Body of pancreas (tissue), 4 donors: Measurements from ENCODE around the gene ABCG8. TPM values are rescaled to one million over a fixed set of nuclear protein-coding genes. Genes with fewer than 3 reads are reported as not detected.

Experiments
- ATAC-seq: fragments of 150-250 bp; one replicate; pipeline ENCODE4 v1.9.1; 2016
- DNase-seq, 4 donors: peaks; one replicate each; pipeline ENCODE4 v3.0.0-alpha.2; 2019
- H3K27ac ChIP-seq, 4 donors: fragments of 200-600 bp; sonication (generic); 1 replicate in 3 of 4; 2 replicates in 1 of 4; pipeline versions ENCODE4 v1.5.1 to v1.6.1; 2016 to 2019; ENCODE audit warnings: mild to moderate bottlenecking in 1 of 4, mixed read lengths in 1 of 4, moderate library complexity in 1 of 4
- H3K27me3 ChIP-seq, 2 donors: fragments of 200-600 bp; sonication (generic); one replicate each; pipeline ENCODE4 v1.6.0; 2016; ENCODE audit warnings: mild to moderate bottlenecking in 1 of 2
- H3K36me3 ChIP-seq, 2 donors: fragments of 200-600 bp; sonication (generic); replicated peaks in 1 of 2; 2 replicates each; pipeline ENCODE4 v1.5.1; 2016; ENCODE audit warnings: low read depth in 2 of 2; ENCODE audit not compliant: insufficient read depth in 1 of 2
- H3K4me1 ChIP-seq: fragments of 200-600 bp; sonication (generic); one replicate; pipeline ENCODE4 v1.6.0; 2016
- H3K4me3 ChIP-seq, 2 donors: fragments of 200-600 bp; sonication (generic); 1 replicate in 1 of 2; 2 replicates in 1 of 2; pipeline ENCODE4 v1.5.1; 2016 to 2019
- H3K9me3 ChIP-seq, 3 donors: fragments of 200-600 bp; sonication (generic); 1 replicate in 2 of 3; 2 replicates in 1 of 3; pipeline ENCODE4 v1.5.1; 2016
- POLR2A ChIP-seq, 3 donors: fragments of 450-650 bp; IDR thresholded peaks; one replicate each; pipeline ENCODE4 v1.6.1; 2016; ENCODE audit warnings: antibody characterized with exemption in 3 of 3, mild to moderate bottlenecking in 2 of 3
- WGBS, 2 donors: methylation state at CpG; one replicate each; pipeline ENCODE4 v1.1.5; 2017; 5-methylcytosine and 5-hydroxymethylcytosine counted together
- intact Hi-C: fragments of 100-400 bp; cut with DNase I; formaldehyde crosslinking; loops from one replicate; pipeline ENCODE4 v1.15.1; 2023
- total RNA-seq, 2 donors: library from RNA; depleted of rRNA; stranded (reverse); fragments of >200 nt; gene quantifications; one replicate each; pipeline ENCODE4 v1.1.0, GENCODE V29; 2016
- TF ChIP-seq, protein P1 (sequence below), 7 experiments: fragments of 450-650 bp in 4 of 7; fragments of 200-600 bp in 3 of 7; sonication (generic) in 3 of 7; IDR thresholded peaks; one replicate each; pipeline ENCODE4 v1.5.1; 2016 to 2019; ENCODE audit warnings: antibody characterized with exemption in 7 of 7

ABCG8 gene
- total RNA-seq, 2 donors from 2014 or later: not detected

DNA sequence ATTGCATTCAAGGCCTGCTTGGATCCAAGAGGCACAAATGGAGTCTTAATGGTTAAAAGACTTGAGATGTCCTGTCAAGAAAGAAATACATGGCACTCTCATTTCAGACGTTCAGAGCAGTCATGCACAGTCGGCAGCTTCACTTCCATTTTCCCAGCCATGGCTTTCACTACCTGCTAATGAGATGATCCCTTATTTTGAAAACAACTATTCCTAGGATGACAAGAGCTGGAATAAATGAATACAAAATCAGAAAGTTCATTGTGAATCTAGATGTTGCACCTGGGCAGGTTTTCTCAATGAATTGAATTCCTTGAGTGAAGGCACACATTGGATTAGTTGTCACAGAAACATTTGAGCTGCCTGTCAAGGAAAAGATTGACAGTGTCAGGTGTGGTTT lies 25.8 kb upstream of the ABCG8 start:
- ATAC-seq: no peak
- Histone ChIP-seq H3K9me3 (no peaks in the 10 kb centered on the region), H3K4me1 (no peaks in the 10 kb centered on the region), H3K27me3 (no peaks in the 10 kb centered on the region), H3K27ac (no peak overlapping the region), H3K36me3 (peaks cover 0 to 7% of the 10 kb centered on the region in 2 donors), H3K4me3 (no peak overlapping the region)
- DNase-seq: no peak
- TF ChIP-seq, protein P1, sequence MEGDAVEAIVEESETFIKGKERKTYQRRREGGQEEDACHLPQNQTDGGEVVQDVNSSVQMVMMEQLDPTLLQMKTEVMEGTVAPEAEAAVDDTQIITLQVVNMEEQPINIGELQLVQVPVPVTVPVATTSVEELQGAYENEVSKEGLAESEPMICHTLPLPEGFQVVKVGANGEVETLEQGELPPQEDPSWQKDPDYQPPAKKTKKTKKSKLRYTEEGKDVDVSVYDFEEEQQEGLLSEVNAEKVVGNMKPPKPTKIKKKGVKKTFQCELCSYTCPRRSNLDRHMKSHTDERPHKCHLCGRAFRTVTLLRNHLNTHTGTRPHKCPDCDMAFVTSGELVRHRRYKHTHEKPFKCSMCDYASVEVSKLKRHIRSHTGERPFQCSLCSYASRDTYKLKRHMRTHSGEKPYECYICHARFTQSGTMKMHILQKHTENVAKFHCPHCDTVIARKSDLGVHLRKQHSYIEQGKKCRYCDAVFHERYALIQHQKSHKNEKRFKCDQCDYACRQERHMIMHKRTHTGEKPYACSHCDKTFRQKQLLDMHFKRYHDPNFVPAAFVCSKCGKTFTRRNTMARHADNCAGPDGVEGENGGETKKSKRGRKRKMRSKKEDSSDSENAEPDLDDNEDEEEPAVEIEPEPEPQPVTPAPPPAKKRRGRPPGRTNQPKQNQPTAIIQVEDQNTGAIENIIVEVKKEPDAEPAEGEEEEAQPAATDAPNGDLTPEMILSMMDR (IDR thresholded peaks at IDR 0.05): no peak
- TF ChIP-seq POLR2A (IDR thresholded peaks at IDR 0.05): no peak
- 44 to 61% methylated on average over 2 of the region's 2 CpGs for WGBS, 2 donors
- intact Hi-C loops: no loop called here

DNA sequence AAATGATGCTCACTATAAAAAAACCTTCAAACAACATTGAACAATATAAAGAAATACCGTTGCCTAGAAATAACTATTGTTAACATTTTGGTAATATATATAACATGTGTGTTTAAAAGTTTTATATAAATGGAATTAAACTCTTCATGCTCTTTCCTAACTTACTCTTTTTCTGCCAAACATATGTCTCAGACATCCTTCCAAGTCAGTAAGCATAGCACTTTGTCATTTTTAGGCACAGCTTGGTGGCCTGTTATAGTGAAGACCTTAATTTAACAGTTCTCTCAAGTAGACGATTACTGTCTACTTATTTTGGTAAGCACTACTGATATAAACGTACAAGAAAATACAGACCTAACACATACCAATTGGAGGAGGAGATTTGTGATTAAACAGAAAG lies 24.1 kb upstream of the ABCG8 start:
- DNase-seq (no peak), ATAC-seq (no peak)
- H3K27me3 ChIP-seq: no peaks in the 10 kb centered on the region
- peaks cover 12% of the 10 kb centered on the region for H3K4me1 ChIP-seq
- intact Hi-C loops: no loop called here
- H3K36me3 ChIP-seq: peaks cover 0 to 7% of the 10 kb centered on the region in 2 donors
- no peaks in the 10 kb centered on the region for H3K9me3 ChIP-seq
- H3K27ac ChIP-seq: no peak overlapping the region
- 87 to 90% methylated on average over 3 of the region's 3 CpGs for WGBS, 2 donors
- TF ChIP-seq POLR2A (IDR thresholded peaks at IDR 0.05): no peak
- TF ChIP-seq, protein P1 (IDR thresholded peaks at IDR 0.05): no peak
- H3K4me3 ChIP-seq: no peak overlapping the region

DNA sequence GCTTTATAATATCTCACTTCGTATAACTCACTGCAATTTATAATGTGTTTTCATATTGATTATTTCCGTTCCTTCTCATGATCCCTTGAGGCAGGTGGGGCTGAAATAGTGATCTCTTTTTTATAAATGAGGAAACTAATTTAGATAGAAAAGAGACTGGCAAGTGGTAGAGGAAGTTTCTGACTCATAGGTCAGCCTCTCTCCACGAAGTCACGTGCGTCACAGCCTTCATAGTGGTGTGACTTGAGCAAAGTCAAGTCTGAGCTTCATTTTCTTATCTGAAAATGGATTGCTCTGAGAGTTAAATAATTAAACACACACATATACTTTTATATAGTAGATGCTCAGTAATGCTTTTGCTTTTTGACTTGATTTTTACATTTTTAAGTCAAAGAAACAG lies 20.0 kb upstream of the ABCG8 start:
- H3K4me1 ChIP-seq: peaks cover 12% of the 10 kb centered on the region
- peak; percentile 72 for ATAC-seq
- whole genome bisulfite sequencing, 2 donors: 30 to 32% methylated on average over 5 of the region's 5 CpGs
- H3K9me3 ChIP-seq: no peaks in the 10 kb centered on the region
- no peak overlapping the region for H3K4me3 ChIP-seq
- no peak for TF ChIP-seq POLR2A (IDR thresholded peaks at IDR 0.05)
- TF ChIP-seq, protein P1 (IDR thresholded peaks at IDR 0.05): no peak
- H3K36me3 ChIP-seq: no peaks in the 10 kb centered on the region
- intact Hi-C loops: no loop called here
- H3K27me3 ChIP-seq: no peaks in the 10 kb centered on the region
- peak; percentile 23 to 53 (median 52) for DNase-seq
- no peak overlapping the region for H3K27ac ChIP-seq

DNA sequence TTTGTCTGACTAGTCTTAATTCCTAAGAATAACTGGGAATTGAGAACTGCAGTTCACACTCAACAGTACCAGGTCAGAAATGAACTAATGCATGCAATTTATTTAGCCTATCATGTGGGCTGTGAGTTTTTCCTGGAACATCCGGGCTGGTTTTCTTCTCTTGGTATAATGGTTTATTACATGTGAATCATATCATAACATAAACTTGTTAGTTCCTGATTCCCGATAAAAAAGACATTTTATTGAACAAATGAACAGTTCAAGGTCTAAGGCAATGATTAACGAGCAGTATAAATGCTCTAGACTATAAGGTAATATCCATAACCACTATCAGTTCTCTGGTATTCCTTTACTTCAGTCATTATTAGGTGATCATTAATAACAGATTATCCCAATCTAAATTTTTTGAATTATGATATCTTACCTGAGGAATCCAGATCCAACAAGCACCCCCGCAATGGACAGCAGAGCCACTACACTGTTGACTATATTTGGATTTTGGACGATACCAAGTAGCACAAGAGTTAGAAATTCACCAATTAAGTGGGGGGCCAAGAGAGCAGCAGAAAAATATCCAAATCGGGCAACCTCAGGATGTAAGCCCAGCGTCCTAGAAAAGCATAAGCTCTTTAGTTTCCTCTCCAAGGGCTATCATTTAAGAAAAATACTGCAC lies 19.1 kb upstream of the ABCG8 start:
- ATAC-seq (no peak), DNase-seq (no peak)
- Histone ChIP-seq H3K27me3 (no peaks in the 10 kb centered on the region), H3K4me3 (no peak overlapping the region), H3K27ac (no peak overlapping the region), H3K4me1 (peaks cover 12% of the 10 kb centered on the region), H3K9me3 (no peaks in the 10 kb centered on the region), H3K36me3 (no peaks in the 10 kb centered on the region)
- TF ChIP-seq, protein P1 (IDR thresholded peaks at IDR 0.05): no peak
- TF ChIP-seq POLR2A (IDR thresholded peaks at IDR 0.05): no peak
- intact Hi-C loops: no loop called here
- WGBS, 2 donors: 47 to 48% methylated on average over 7 of the region's 7 CpGs

DNA sequence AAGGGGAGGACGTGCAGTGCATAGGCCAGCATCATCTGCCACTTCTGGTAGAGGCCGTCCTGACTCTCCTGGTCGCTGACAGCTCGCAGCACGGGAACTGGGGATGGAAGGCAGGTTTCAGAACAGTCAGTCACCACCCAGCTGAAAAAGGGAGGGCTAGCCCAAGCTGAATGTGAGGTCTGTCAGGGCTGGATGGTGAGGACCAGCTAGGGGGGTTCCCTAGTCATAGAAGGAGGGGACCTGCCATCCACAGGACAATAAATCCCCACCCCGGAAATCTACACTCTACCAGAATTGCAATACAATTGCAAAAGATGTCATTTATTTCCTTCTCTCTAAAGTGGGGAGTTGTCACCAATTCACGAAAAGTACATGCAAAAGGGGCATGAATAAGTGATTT lies 15.9 kb upstream of the ABCG8 start:
- DNase-seq: no peak
- Histone ChIP-seq H3K27me3 (no peaks in the 10 kb centered on the region), H3K9me3 (no peaks in the 10 kb centered on the region), H3K4me3 (no peak overlapping the region), H3K36me3 (no peaks in the 10 kb centered on the region), H3K4me1 (peaks cover 12% of the 10 kb centered on the region), H3K27ac (no peak overlapping the region)
- TF ChIP-seq, protein P1 (IDR thresholded peaks at IDR 0.05): no peak
- no peak for TF ChIP-seq POLR2A (IDR thresholded peaks at IDR 0.05)
- whole genome bisulfite sequencing, 2 donors: 68 to 72% methylated on average over 3 to 7 of the region's 7 CpGs
- intact Hi-C loops: no loop called here
- ATAC-seq: no peak
